MCF 10A (cell line): ENCODE data around the gene GSG1L. TPM values are rescaled to one million over a fixed set of nuclear protein-coding genes. Genes with fewer than 3 reads are reported as not detected.
A peak's percentile ranks its signal among the peaks of the same experiment; 100 is the strongest.

Source experiments
- BruUV-seq: library from RNA; stranded (reverse); fragments of 400-500 nt; replicated peaks from 2 replicates; lab custom pipeline; 2021; lab: Mats Ljungman, UMichigan
- CTCF ChIA-PET: fragments of 300-600 bp; sonication (Branson Sonifier 250); formaldehyde crosslinking; extraction: SDS; loops from one replicate; lab custom pipeline; 2021; ENCODE audit warnings: antibody characterized with exemption, inconsistent platforms; lab: Yijun Ruan, JAX
- POLR2A ChIA-PET: fragments of 300-600, 350-650 bp; sonication (Branson Sonifier 250); formaldehyde crosslinking; extraction: SDS; loops from one replicate; lab custom pipeline; 2020; ENCODE audit warnings: antibody characterized with exemption, inconsistent platforms; lab: Yijun Ruan, JAX
- DNase-seq: peaks from one replicate; pipeline ENCODE4 v3.0.0-alpha.2; 2018; ENCODE audit not compliant: unreplicated experiment
- H3K27ac Mint-ChIP-seq: one replicate; pipeline ENCODE4 v1.8.0; 2022; ENCODE audit warnings: mild to moderate bottlenecking, low read depth, mixed read lengths; ENCODE audit not compliant: unreplicated experiment
- H3K27me3 Mint-ChIP-seq: one replicate; pipeline ENCODE4 v1.8.0; 2022; ENCODE audit warnings: mixed read lengths; ENCODE audit not compliant: insufficient read depth, unreplicated experiment
- H3K36me3 Mint-ChIP-seq: one replicate; pipeline ENCODE4 v1.8.0; 2022; ENCODE audit warnings: mild to moderate bottlenecking, moderate library complexity, mixed read lengths; ENCODE audit not compliant: insufficient read depth, unreplicated experiment
- H3K4me1 Mint-ChIP-seq: one replicate; pipeline ENCODE4 v1.8.0; 2022; ENCODE audit warnings: mixed read lengths; ENCODE audit not compliant: insufficient read depth, unreplicated experiment
- H3K4me3 Mint-ChIP-seq: one replicate; pipeline ENCODE4 v1.8.0; 2022; ENCODE audit warnings: mild to moderate bottlenecking, moderate library complexity, mixed read lengths; ENCODE audit not compliant: unreplicated experiment
- H3K9me3 Mint-ChIP-seq: one replicate; pipeline ENCODE4 v1.8.0; 2022; ENCODE audit warnings: mixed read lengths; ENCODE audit not compliant: unreplicated experiment
- CTCF ChIP-seq: fragments of 200-600 bp; IDR thresholded peaks from one replicate; pipeline ENCODE4 v1.8.0; 2022; ENCODE audit warnings: antibody characterized with exemption, mild to moderate bottlenecking; ENCODE audit not compliant: unreplicated experiment
- intact Hi-C: fragments of 100-400 bp; cut with micrococcal nuclease; formaldehyde crosslinking; loops from 2 replicates; pipeline ENCODE4 v1.14.1; 2022
- total RNA-seq: library from RNA; stranded (reverse); gene quantifications from 2 replicates; pipeline ENCODE4 v1.2.3, GENCODE V29; 2022

GSG1L gene
- total RNA-seq, 1 experiment from 2014 or later = not detected

GRCh38 chr16:28092721-28093384 lies 29.3 kb upstream of the GSG1L start:
- no peaks in the 10 kb centered on the region for H3K27me3 Mint-ChIP-seq
- H3K4me3 Mint-ChIP-seq = no peak overlapping the region
- intact Hi-C loops = no loop called here
- BruUV-seq = no TSS peak
- no peaks in the 10 kb centered on the region for H3K4me1 Mint-ChIP-seq
- no peaks in the 10 kb centered on the region for H3K9me3 Mint-ChIP-seq
- H3K27ac Mint-ChIP-seq = no peak overlapping the region
- H3K36me3 Mint-ChIP-seq = peaks cover 48% of the 10 kb centered on the region
- DNase-seq = no peak
- CTCF ChIA-PET = interaction anchor here (2.0 kb wide), 1 partner anchor 22 kb away, joined by 10 read pairs; no protein-coding TSS in a partner anchor
- POLR2A ChIA-PET = no interaction called here
- no peak for TF ChIP-seq CTCF

- H3K27me3 Mint-ChIP-seq = no peaks in the 10 kb centered on the region
Observed at GRCh38 chr16:28091656-28092055, 28.1 kb upstream of the GSG1L start.

GRCh38 chr16:28090646-28091377 lies 27.3 kb upstream of the GSG1L start:
- peaks cover 34% of the 10 kb centered on the region for H3K36me3 Mint-ChIP-seq
- no peaks in the 10 kb centered on the region for H3K27me3 Mint-ChIP-seq
- H3K4me3 Mint-ChIP-seq = no peak overlapping the region
- POLR2A ChIA-PET = no interaction called here
- CTCF ChIA-PET = interaction anchor here (0.6 to 2.6 kb wide), 4 partner anchors 20 to 815 kb away, joined by 3 to 15 read pairs (median 4); no protein-coding TSS in a partner anchor
- H3K9me3 Mint-ChIP-seq = no peaks in the 10 kb centered on the region
- BruUV-seq = no TSS peak
- H3K27ac Mint-ChIP-seq = no peak overlapping the region
- intact Hi-C loops = no loop called here
- no peaks in the 10 kb centered on the region for H3K4me1 Mint-ChIP-seq
- peak; percentile 12 for TF ChIP-seq CTCF
- DNase-seq = no peak

More at GRCh38 chr16:28091656-28092055, 28.1 kb upstream of the GSG1L start:
- no TSS peak for BruUV-seq
- no peak for TF ChIP-seq CTCF
- DNase-seq = no peak
- ChIA-PET CTCF (interaction anchor here (1.1 to 2.6 kb wide), 3 partner anchors 21 to 119 kb away, joined by 3 to 15 read pairs (median 5); no protein-coding TSS in a partner anchor), POLR2A (interaction anchor here (0.7 kb wide), 1 partner anchor 101 kb away, joined by 3 read pairs; no protein-coding TSS in a partner anchor)
- Mint-ChIP-seq H3K27ac (no peak overlapping the region), H3K4me1 (no peaks in the 10 kb centered on the region), H3K4me3 (no peak overlapping the region), H3K36me3 (peaks cover 38% of the 10 kb centered on the region), H3K9me3 (no peaks in the 10 kb centered on the region)
- intact Hi-C loops = no loop called here

GRCh38 chr16:28089992-28090365 lies 26.5 kb upstream of the GSG1L start:
- no peaks in the 10 kb centered on the region for H3K9me3 Mint-ChIP-seq
- no peaks in the 10 kb centered on the region for H3K4me1 Mint-ChIP-seq
- POLR2A ChIA-PET = no interaction called here
- H3K27ac Mint-ChIP-seq = no peak overlapping the region
- H3K36me3 Mint-ChIP-seq = peaks cover 26% of the 10 kb centered on the region
- no TSS peak for BruUV-seq
- CTCF ChIA-PET = interaction anchor here (0.6 to 2.6 kb wide), 2 partner anchors 19 to 814 kb away, joined by 3 to 15 read pairs; no protein-coding TSS in a partner anchor
- DNase-seq = no peak
- no peak overlapping the region for H3K4me3 Mint-ChIP-seq
- no peaks in the 10 kb centered on the region for H3K27me3 Mint-ChIP-seq
- TF ChIP-seq CTCF = no peak
- intact Hi-C loops = no loop called here
